ENCODE measurements around the gene ATP5F1D. TPM values are rescaled to one million over a fixed set of nuclear protein-coding genes. Genes with fewer than 3 reads are reported as not detected.
"Not testable (repeated sequence)": the region's sequence is repeated elsewhere in the genome, so short reads cannot be mapped to it uniquely, and the experiment has no call there.

Gene ATP5F1D
- total and polyA plus RNA-seq, 9 donors: 99.2 to 211 (median 165) TPM

DNA sequence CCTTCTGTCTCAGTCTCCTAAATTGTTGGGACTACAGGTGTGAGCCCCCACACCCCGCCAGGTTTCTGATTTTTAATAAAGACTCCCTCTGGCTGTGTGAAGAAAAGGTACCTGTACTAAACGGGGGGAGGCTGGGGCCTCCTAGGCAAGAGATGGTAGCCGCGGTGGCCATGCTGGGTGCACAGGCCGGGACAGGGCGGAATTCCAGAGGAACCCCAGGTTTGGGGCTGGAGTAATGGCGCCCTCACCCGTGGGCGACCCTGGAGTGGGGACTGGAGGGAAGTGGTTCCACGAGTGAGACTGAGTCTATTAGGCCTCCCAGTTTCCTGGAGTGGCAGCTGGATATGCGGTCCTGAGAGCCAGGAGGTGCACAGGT lies 2.1 kb upstream of the ATP5F1D start:
- no peak overlapping the region for H3K4me3 ChIP-seq (ENCODE audit: low read length)
- H3K27me3 ChIP-seq (ENCODE audit: control insufficient read depth, insufficient read depth, low read length): peaks cover 9% of the 10 kb centered on the region
- DNase-seq: no peak
- peaks cover 2% of the 10 kb centered on the region for H3K36me3 ChIP-seq (ENCODE audit: control insufficient read depth, insufficient read depth, low read length)
- 78% methylated on average over 9 of the region's 11 CpGs for WGBS (ENCODE audit: insufficient coverage)
- peak overlapping the region; percentile 94 for H3K27ac ChIP-seq (ENCODE audit: low read length)
- H3K4me1 ChIP-seq (ENCODE audit: control insufficient read depth, insufficient read depth, low read length): peaks cover 63% of the 10 kb centered on the region
- H3K9me3 ChIP-seq (replicated peaks; ENCODE audit: control insufficient read depth, low read depth, low read length): no peaks in the 10 kb centered on the region

DNA sequence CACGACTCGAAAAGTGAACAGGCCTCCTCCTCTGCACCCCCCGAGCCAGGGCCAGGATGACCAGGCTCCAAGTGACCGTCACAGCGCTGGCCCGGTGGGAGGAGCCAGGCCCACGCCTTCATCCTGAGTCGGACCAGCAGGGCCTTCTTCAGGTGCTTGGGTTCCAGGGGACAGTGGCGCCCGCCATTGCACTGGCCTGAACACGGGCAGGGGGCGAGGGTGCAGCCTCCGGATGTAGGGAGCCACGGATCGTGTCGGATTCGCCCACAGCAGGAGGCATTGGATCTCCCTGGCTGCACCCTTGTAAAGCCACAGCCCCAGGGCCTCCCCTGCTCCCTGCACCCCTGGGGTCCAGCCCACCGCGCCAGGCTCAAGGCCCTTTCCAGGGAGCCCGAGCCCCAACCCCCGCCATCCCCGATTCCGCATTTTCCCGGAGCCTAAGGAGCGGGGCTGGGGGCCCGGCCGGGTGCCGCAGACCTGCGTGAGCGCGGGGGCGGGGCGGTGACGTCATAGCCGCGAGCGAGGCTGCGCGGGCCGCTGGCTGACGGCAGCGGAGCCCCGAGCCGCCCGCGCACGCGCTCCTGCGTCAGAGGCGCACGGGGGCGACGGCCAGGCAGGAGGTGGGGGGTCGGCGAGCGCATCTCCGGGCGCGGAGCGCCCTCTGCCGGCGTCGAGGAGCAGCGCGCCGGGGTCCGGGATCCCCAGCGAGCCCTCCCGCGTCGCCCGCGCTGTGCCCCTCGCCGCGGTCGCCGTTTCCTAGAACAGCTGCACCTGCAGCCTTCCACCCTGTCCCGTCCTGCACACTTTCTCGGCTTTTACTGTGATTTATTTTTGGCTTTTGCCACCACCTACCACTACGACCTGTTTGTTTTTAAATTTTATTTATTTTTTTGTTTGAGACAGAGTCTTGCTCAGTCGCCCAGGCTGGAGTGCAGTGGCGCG lies 1.5 kb upstream of the ATP5F1D start:
- peak; percentile 96 for DNase-seq
- Histone ChIP-seq H3K4me3 (ENCODE audit: low read length) (peak overlapping the region; percentile 41), H3K36me3 (ENCODE audit: control insufficient read depth, insufficient read depth, low read length) (peaks cover 4% of the 10 kb centered on the region), H3K9me3 (replicated peaks; ENCODE audit: control insufficient read depth, low read depth, low read length) (no peaks in the 10 kb centered on the region), H3K27ac (ENCODE audit: low read length) (peak overlapping the region; percentile 94), H3K4me1 (ENCODE audit: control insufficient read depth, insufficient read depth, low read length) (peaks cover 70% of the 10 kb centered on the region), H3K27me3 (ENCODE audit: control insufficient read depth, insufficient read depth, low read length) (peaks cover 9% of the 10 kb centered on the region)
- 5% methylated on average over 74 of the region's 84 CpGs for WGBS (ENCODE audit: insufficient coverage)

DNA sequence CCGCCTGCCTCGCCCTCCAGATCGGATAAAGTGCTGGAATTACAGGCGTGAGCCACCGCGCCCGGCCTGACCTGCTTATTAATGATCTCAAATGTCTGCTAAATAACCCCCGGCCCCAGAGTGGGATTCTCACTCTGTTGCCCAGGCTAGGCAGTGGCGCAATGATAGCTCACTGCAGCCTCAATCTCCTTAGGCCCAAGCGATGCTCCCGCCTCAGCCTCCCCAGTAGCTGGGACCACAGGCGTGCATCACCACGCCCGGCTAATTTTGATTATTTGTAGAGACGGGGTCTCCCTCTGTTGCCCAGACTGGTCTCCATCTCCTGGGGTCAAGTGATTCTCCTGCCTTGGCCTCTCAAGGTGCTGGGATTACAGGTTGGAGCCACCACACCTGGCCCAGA lies 626 bp upstream of the ATP5F1D start:
- peaks cover 4% of the 10 kb centered on the region for H3K36me3 ChIP-seq (ENCODE audit: control insufficient read depth, insufficient read depth, low read length)
- no peak for DNase-seq
- WGBS (ENCODE audit: insufficient coverage): 54% methylated on average over 11 of the region's 15 CpGs
- no peak overlapping the region for H3K4me3 ChIP-seq (ENCODE audit: low read length)
- H3K27ac ChIP-seq (ENCODE audit: low read length): peak overlapping the region; percentile 47
- H3K9me3 ChIP-seq (replicated peaks; ENCODE audit: control insufficient read depth, low read depth, low read length): no peaks in the 10 kb centered on the region
- peaks cover 9% of the 10 kb centered on the region for H3K27me3 ChIP-seq (ENCODE audit: control insufficient read depth, insufficient read depth, low read length)
- H3K4me1 ChIP-seq (ENCODE audit: control insufficient read depth, insufficient read depth, low read length): peaks cover 78% of the 10 kb centered on the region

DNA sequence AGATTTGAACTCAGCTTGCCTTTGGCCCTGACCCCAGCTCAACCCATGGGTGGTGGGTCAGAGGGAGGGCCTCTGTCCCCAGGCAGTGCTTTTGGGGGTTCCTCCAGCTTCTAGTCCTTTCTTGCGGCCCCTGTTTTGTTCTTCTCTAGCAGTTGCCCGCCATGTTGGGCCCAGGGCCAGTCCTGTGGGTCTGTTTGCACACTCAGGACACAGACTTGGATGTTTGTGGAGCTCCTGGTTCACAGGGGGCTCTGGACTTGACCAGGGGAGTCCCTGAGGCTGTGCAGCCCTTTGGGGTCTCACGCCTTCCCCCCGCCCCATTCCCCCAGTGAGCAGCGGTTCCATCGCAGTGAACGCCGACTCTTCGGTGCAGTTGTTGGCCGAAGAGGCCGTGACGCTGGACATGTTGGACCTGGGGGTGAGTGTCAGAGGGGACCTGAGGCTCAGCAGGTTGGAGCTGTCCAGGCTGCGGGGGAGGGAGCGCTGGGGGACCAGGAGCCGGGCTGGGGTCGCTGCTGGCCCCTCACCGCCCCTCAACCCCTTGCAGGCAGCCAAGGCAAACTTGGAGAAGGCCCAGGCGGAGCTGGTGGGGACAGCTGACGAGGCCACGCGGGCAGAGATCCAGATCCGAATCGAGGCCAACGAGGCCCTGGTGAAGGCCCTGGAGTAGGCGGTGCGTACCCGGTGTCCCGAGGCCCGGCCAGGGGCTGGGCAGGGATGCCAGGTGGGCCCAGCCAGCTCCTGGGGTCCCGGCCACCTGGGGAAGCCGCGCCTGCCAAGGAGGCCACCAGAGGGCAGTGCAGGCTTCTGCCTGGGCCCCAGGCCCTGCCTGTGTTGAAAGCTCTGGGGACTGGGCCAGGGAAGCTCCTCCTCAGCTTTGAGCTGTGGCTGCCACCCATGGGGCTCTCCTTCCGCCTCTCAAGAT lies 2.5 kb downstream of the ATP5F1D start:
- Histone ChIP-seq H3K27ac (ENCODE audit: low read length) (peak overlapping the region; percentile 99), H3K4me1 (ENCODE audit: control insufficient read depth, insufficient read depth, low read length) (peaks cover 77% of the 10 kb centered on the region), H3K27me3 (ENCODE audit: control insufficient read depth, insufficient read depth, low read length) (no peaks in the 10 kb centered on the region), H3K4me3 (ENCODE audit: low read length) (no peak overlapping the region), H3K9me3 (replicated peaks; ENCODE audit: control insufficient read depth, low read depth, low read length) (no peaks in the 10 kb centered on the region), H3K36me3 (ENCODE audit: control insufficient read depth, insufficient read depth, low read length) (peaks cover 4% of the 10 kb centered on the region)
- peak; percentile 91 for DNase-seq
- 29% methylated on average over 26 of the region's 33 CpGs for WGBS (ENCODE audit: insufficient coverage)

DNA sequence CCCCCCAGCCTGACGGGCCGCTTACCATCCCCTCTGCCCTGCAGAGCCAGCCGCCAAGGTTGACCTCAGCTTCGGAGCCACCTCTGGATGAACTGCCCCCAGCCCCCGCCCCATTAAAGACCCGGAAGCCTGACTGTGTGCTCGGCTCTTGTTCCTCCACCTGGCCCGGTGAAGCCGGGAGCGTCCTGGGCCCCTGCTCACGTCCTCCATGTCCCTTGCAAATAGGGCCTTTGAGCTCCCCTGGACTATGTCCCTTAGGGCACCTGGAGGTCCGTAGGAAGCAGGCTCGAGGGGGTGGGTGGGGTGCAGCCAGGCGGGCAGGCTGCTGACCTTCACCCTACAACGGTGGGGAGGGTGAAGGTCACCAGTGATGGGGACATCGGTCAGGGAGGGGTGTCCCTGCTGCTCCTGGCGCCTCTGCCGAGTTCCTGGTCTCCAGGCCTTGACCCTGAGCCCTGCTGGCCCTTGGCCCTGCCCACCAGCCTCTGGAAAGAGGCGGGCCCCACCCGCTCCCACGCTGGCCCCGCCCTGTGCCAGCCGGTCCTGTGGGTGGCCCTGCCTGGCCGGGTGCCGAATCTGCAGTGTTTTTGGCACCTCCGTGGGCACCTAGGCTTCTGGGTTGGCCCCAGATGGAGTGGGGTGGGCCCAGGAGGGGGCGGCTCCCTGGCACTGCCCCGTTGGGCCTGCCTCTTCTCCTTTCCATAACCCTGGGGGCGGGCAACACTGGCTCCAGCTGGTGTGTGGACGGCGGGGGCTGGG lies 3.3 kb downstream of the ATP5F1D start:
- Histone ChIP-seq H3K27ac (ENCODE audit: low read length) (peak overlapping the region; percentile 99), H3K27me3 (ENCODE audit: control insufficient read depth, insufficient read depth, low read length) (no peaks in the 10 kb centered on the region), H3K9me3 (replicated peaks; ENCODE audit: control insufficient read depth, low read depth, low read length) (no peaks in the 10 kb centered on the region), H3K4me1 (ENCODE audit: control insufficient read depth, insufficient read depth, low read length) (peaks cover 72% of the 10 kb centered on the region), H3K36me3 (ENCODE audit: control insufficient read depth, insufficient read depth, low read length) (peaks cover 4% of the 10 kb centered on the region), H3K4me3 (ENCODE audit: low read length) (no peak overlapping the region)
- 26% methylated on average over 14 of the region's 31 CpGs for WGBS (ENCODE audit: insufficient coverage)
- DNase-seq: peak; percentile 60

DNA sequence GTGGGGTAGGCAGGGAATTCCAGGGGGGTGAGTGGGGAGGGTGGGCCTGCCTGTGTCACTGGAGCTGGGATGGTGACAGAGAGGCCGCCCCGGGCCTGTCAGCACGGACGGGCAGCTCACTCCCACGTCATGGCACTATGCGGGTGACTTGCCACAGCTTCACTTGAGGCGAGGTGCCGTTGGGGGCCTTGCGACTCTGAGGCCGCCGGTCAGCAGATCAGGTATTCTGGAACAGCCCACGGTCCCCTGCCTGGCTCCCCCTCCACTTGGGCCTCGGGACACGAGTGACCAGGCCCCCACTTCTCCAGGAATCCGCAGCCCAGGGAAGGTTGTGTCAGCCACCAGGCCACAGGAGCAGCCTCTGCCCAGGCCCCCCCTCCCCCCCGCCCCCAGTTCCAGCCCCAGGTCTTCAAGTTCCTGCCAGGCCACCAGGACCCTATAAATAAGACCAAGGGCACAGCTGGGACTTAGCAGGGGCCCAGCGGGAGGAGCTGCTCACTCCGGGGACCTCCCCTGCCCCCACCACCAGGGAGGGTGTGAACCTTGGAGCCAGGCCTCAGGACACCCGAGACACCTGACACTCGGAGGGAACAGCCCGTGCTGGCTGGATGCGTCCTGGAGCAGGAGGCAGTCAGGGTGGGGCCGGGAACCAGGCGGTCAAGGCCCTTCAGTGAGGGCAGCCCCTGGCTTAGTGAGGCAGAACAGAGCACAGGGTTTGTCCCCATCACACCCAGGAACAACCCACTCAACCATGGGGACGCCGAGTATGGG lies 4.1 kb downstream of the ATP5F1D start:
- Histone ChIP-seq H3K27ac (ENCODE audit: low read length) (peak overlapping the region; percentile 99), H3K4me3 (ENCODE audit: low read length) (no peak overlapping the region), H3K36me3 (ENCODE audit: control insufficient read depth, insufficient read depth, low read length) (peaks cover 4% of the 10 kb centered on the region), H3K9me3 (replicated peaks; ENCODE audit: control insufficient read depth, low read depth, low read length) (no peaks in the 10 kb centered on the region), H3K4me1 (ENCODE audit: control insufficient read depth, insufficient read depth, low read length) (peaks cover 67% of the 10 kb centered on the region), H3K27me3 (ENCODE audit: control insufficient read depth, insufficient read depth, low read length) (no peaks in the 10 kb centered on the region)
- DNase-seq: peak; percentile 85
- WGBS (ENCODE audit: insufficient coverage): 63% methylated on average over 21 of the region's 26 CpGs

DNA sequence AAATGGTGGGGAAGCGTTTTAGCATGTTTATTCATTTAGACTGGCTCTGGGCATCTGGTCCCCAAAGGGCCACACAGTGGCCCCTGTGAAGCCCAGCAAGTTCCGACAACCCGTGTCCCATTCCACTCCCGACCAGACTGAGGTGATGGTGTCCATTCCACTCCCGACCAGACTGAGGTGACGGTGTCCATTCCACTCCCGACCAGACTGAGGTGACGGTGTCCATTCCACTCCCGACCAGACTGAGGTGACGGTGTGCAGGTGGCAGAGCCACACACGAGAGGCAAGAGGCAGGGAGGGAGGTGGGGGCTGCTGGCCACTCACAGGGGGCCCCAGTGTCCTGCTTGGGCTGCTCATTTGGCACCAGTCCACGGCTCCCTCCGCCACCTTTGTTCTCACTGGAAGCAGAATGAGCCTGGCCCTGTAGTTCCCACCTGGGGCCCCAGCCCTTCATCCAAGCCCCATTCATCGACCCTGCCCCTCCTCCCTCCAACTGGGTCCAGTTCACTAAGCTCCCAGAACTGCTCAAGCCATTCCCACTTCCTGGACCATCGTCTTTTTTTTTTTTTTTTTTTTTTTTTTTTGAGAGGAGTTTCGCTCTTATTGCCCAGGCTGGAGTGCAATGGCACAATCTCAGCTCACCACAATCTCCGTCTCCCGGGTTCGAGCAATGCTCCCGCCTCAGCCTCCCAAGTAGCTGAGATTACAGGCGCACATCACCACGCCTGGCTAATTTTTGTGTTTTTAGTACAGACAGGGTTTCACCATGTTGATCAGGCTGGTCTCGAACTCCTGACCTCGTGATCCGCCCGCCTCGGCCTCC lies 4.9 kb downstream of the ATP5F1D start:
- WGBS (ENCODE audit: insufficient coverage): 71% methylated on average over 13 of the region's 27 CpGs
- peak; percentile 63 for DNase-seq
- not testable (repeated sequence) for H3K36me3 ChIP-seq (ENCODE audit: control insufficient read depth, insufficient read depth, low read length); H3K27me3 ChIP-seq (ENCODE audit: control insufficient read depth, insufficient read depth, low read length); H3K4me3 ChIP-seq (ENCODE audit: low read length); H3K9me3 ChIP-seq (replicated peaks; ENCODE audit: control insufficient read depth, low read depth, low read length)
- H3K4me1 ChIP-seq (ENCODE audit: control insufficient read depth, insufficient read depth, low read length): peaks cover 64% of the 10 kb centered on the region
- H3K27ac ChIP-seq (ENCODE audit: low read length): peak overlapping the region; percentile 99

DNA sequence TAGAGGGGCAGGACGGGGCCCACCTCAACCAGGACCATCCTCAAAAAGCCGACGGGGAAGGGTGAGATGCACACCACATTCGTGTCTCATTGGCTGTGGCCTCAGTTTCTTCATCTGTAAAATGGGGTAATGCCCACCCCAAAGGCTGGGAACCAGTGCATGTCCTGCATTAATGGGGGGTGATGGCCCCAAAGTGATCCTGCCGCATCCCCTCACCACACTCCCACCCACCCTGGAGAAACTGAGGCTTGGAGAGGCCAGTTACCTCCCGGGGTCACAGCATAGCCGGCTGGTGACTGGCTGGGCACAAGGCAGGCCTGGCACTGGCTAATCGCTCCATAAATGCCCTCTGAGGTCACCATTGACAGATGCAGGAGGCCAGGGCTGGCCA lies 6.2 kb downstream of the ATP5F1D start:
- peak; percentile 84 for DNase-seq
- Histone ChIP-seq H3K27ac (ENCODE audit: low read length) (peak overlapping the region; percentile 99), H3K4me1 (ENCODE audit: control insufficient read depth, insufficient read depth, low read length) (peaks cover 70% of the 10 kb centered on the region), H3K27me3 (ENCODE audit: control insufficient read depth, insufficient read depth, low read length) (no peaks in the 10 kb centered on the region), H3K4me3 (ENCODE audit: low read length) (peak overlapping the region; percentile 77), H3K36me3 (ENCODE audit: control insufficient read depth, insufficient read depth, low read length) (peaks cover 12% of the 10 kb centered on the region), H3K9me3 (replicated peaks; ENCODE audit: control insufficient read depth, low read depth, low read length) (no peaks in the 10 kb centered on the region)
- WGBS (ENCODE audit: insufficient coverage): 60% methylated on average over 4 of the region's 8 CpGs

Data from muscle of leg (tissue), 11 donors.